Adrenal gland (tissue), 12 donors: ENCODE results near the gene SRI. TPM values are rescaled to one million over a fixed set of nuclear protein-coding genes. Genes with fewer than 3 reads are reported as not detected.

Experiments used
- DNase-seq, 7 donors: peaks; one replicate each; pipeline ENCODE4 v3.0.0-alpha.2; 2019 to 2020
- H3K27ac ChIP-seq, 5 donors: fragments of 200-600 bp; sonication (generic) in 4 of 5; 1 replicate in 3 of 5; 2 replicates in 2 of 5; pipeline versions ENCODE4 v1.5.1 to v1.8.0; 2016 to 2020; ENCODE audit warnings: mild to moderate bottlenecking in 1 of 5
- H3K27me3 ChIP-seq: fragments of 200-600 bp; 2 replicates; pipeline ENCODE4 v1.8.0; 2021
- H3K36me3 ChIP-seq, 2 donors: fragments of 200-600 bp; replicated peaks in 1 of 2; 1 replicate in 1 of 2; 2 replicates in 1 of 2; pipeline versions ENCODE4 v1.5.1 to v1.8.0; 2018 to 2022
- H3K4me1 ChIP-seq, 2 donors: fragments of 200-600 bp; replicated peaks in 1 of 2; 1 replicate in 1 of 2; 2 replicates in 1 of 2; pipeline versions ENCODE4 v1.5.1 to v1.8.0; 2018 to 2021
- H3K4me3 ChIP-seq, 4 donors: fragments of 200-600 bp; sonication (generic) in 3 of 4; one replicate each; pipeline ENCODE4 v1.5.1; 2016 to 2018
- H3K9me3 ChIP-seq, 3 donors: fragments of 200-600 bp; sonication (generic) in 1 of 3; replicated peaks in 1 of 3; 1 replicate in 2 of 3; 2 replicates in 1 of 3; pipeline versions ENCODE4 v1.5.1 to v1.8.0; 2016 to 2021
- POLR2A ChIP-seq, 2 donors: fragments of 450-650 bp; IDR thresholded peaks; one replicate each; pipeline ENCODE4 v1.6.1; 2017; ENCODE audit warnings: antibody characterized with exemption in 2 of 2, mild to moderate bottlenecking in 2 of 2, moderate library complexity in 1 of 2
- WGBS, 4 donors: extraction: QIAGEN DNeasy Blood & Tissue Kit in 2 of 4; methylation state at CpG; one replicate each; pipeline versions ENCODE4 v1.1.5 to v1.1.7; 2013 to 2017; 5-methylcytosine and 5-hydroxymethylcytosine counted together
- intact Hi-C, 2 donors: fragments of 100-400 bp; cut with DNase I; formaldehyde crosslinking; loops; one replicate each; pipeline versions ENCODE4 v1.14.1 to v1.15.0; 2022 to 2023
- polyA plus RNA-seq, 3 donors: library from polyadenylated mRNA; stranded (reverse); fragments of 200-250 nt in 2 of 3; fragments of 350-450 nt in 1 of 3; fragmentation: Illumina TruSeq in 1 of 3; extraction: RNeasy Lipid Tissue Mini Kit (QIAGEN cat#74804) in 1 of 3; gene quantifications; one replicate each; pipeline ENCODE4 v1.2.3, GENCODE V29; 2013 to 2014
- total RNA-seq, 9 donors: library from RNA; depleted of rRNA in 4 of 9; stranded (reverse); fragments of >200 nt in 4 of 9; fragments of 120-200 nt in 1 of 9; fragmentation: NEBNext Ultra II Directional in 1 of 9; extraction: Animal tissue kit (Norgen Biotek cat#: 25700) in 1 of 9; gene quantifications; one replicate each; pipeline versions ENCODE4 v1.1.0 to v1.2.4, GENCODE V29; 2013 to 2023
- TF ChIP-seq, protein P1 (sequence below), 6 experiments: fragments of 450-650 bp in 4 of 6; fragments of 200-600 bp in 2 of 6; sonication (generic) in 1 of 6; IDR thresholded peaks; 1 replicate in 5 of 6; 2 replicates in 1 of 6; pipeline versions ENCODE4 v1.5.1 to v1.8.0; 2016 to 2021; ENCODE audit warnings: antibody characterized with exemption in 6 of 6, mild to moderate bottlenecking in 2 of 6, moderate library complexity in 1 of 6
- donor health status: healthy with polysubstance abuse.
- donor health status: Bipolar disorder and iron deficiency.
- donor health status: DM: yes; HTN: yes; CAD: no.
- donor health status: DM: no; HTN: no; CAD: no.
- donor health status: DM: no; HTN: no; CAD: no.
- donor health status: DM: yes; HTN: yes; CAD: no.

The SRI gene
- total and polyA plus RNA-seq, 12 donors = 37.7 to 163 (median 94.1) TPM

DNA sequence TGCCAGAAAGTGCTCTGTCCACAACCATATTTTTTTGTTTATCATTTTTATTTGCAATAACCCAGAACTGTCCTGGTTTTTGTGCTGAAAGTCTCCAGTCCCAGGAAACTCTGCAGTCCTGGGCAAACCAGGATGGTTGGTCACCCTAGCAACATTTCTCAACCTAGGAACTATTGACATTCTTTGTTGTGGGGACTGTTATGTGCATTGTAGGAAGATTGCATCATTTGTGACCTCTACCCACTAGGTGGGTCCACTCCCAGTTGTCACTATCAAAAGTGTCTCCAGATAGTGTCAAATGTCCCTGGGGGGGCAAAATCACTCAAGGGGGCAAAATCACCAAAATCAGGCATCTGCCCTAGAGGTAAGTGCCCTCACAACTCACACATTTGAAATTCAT, 14.0 kb upstream of the SRI start:
- Histone ChIP-seq H3K4me3 (no peak overlapping the region), H3K4me1 (no peaks in the 10 kb centered on the region), H3K27ac (no peak overlapping the region), H3K36me3 (no peaks in the 10 kb centered on the region), H3K27me3 (no peaks in the 10 kb centered on the region), H3K9me3 (peaks cover 0 to 9% (median 0%) of the 10 kb centered on the region in 3 donors)
- TF ChIP-seq POLR2A (IDR thresholded peaks at IDR 0.05) = no peak
- TF ChIP-seq, protein P1, sequence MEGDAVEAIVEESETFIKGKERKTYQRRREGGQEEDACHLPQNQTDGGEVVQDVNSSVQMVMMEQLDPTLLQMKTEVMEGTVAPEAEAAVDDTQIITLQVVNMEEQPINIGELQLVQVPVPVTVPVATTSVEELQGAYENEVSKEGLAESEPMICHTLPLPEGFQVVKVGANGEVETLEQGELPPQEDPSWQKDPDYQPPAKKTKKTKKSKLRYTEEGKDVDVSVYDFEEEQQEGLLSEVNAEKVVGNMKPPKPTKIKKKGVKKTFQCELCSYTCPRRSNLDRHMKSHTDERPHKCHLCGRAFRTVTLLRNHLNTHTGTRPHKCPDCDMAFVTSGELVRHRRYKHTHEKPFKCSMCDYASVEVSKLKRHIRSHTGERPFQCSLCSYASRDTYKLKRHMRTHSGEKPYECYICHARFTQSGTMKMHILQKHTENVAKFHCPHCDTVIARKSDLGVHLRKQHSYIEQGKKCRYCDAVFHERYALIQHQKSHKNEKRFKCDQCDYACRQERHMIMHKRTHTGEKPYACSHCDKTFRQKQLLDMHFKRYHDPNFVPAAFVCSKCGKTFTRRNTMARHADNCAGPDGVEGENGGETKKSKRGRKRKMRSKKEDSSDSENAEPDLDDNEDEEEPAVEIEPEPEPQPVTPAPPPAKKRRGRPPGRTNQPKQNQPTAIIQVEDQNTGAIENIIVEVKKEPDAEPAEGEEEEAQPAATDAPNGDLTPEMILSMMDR (IDR thresholded peaks at IDR 0.05) = no peak
- no peak for DNase-seq
- intact Hi-C loops = no loop called here

DNA sequence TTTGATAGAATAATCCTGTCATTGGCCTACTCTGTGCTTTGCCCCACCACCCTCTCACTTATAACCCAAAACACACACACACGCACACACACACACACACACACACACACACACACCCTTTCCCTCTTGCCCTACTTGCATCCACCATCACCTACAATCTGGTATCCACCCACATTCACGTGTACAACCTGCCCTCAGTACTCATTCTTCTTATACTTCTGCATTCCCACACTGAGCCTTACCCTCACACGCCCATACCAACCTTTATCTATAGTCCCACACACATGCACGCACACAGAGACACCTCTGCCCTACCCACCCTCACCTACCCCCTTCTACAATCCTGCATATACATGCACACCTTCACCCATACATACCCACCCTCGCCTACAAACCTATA, 10.8 kb upstream of the SRI start:
- no peak overlapping the region for H3K4me3 ChIP-seq
- H3K27me3 ChIP-seq = no peaks in the 10 kb centered on the region
- H3K9me3 ChIP-seq = peaks cover 0 to 10% (median 0%) of the 10 kb centered on the region in 3 donors
- DNase-seq = no peak
- no peaks in the 10 kb centered on the region for H3K36me3 ChIP-seq
- intact Hi-C loops = no loop called here
- no peak overlapping the region for H3K27ac ChIP-seq
- WGBS, 4 donors = 81 to 90% (median 88%) methylated on average over 5 of the region's 5 CpGs
- TF ChIP-seq, protein P1 (IDR thresholded peaks at IDR 0.05) = no peak
- TF ChIP-seq POLR2A (IDR thresholded peaks at IDR 0.05) = no peak
- H3K4me1 ChIP-seq = no peaks in the 10 kb centered on the region

DNA sequence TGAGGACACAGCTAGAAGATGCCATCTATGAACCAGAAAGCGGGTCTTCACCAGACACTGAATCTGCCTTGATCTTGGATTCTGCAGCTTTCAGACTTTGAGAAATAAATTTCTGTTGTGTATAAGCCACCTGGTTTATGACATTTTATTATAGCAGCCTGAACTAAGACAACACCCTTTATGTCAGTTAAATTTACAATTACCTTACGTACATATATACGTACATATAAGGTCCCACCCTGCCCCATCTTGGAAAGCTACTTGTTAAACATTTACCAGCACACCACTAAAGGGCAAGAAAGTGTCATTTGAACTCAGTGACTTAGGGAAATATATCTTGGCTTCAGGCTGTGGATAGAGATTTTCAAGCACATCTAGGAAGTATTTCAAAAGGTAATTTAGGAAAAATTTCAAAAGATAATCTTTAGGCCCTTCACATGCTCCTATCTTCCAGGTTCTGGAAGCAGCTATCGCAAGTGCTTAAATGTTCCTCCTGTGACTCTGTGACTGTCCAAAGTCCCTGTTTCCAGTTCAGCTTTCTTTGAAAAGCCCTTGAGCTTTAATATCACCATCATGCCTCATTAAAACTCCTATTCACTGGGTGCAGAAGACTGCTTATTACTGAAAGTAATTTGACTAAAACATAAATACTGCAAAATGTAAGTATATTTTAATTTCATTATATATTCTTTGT, 9.6 kb upstream of the SRI start:
- Histone ChIP-seq H3K9me3 (peaks cover 0 to 6% (median 0%) of the 10 kb centered on the region in 3 donors), H3K4me1 (no peaks in the 10 kb centered on the region), H3K27ac (no peak overlapping the region), H3K4me3 (no peak overlapping the region), H3K36me3 (no peaks in the 10 kb centered on the region), H3K27me3 (no peaks in the 10 kb centered on the region)
- no peak for DNase-seq
- TF ChIP-seq POLR2A (IDR thresholded peaks at IDR 0.05) = no peak
- TF ChIP-seq, protein P1 (IDR thresholded peaks at IDR 0.05) = no peak
- 95 to 98% (median 96%) methylated on average over 4 of the region's 4 CpGs for WGBS, 4 donors
- intact Hi-C loops = no loop called here

DNA sequence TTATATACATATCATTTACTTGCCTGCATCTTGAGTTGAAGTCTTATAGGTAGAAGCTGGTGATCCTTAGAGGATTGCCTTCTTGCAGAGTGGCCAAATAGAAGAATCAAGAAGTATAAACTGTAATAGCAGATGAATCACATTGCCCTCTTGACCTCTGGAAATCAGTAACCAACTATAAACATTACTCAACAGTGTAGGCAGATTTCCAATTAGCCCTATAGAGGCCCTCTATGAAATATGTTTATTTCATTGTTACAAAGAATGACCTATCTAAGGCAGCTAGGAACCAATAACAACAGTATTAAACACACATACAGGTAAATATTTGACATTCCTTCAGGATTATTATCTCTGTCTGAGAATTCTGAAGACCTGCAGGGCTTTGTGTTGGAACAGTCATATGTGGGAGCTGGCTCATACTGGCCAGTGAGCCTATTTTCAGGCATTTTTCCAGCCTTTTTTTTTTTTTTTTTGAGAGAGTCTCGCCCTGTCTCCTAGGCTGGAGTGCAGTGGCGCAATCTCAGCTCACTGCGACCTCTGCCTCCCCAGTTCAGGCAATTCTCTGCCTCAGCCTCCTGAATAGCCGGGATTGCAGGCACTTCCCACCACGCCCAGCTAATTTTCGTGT, 7.2 kb upstream of the SRI start:
- Histone ChIP-seq H3K4me3 (no peak overlapping the region), H3K36me3 (no peaks in the 10 kb centered on the region), H3K27me3 (no peaks in the 10 kb centered on the region), H3K4me1 (no peaks in the 10 kb centered on the region), H3K27ac (no peak overlapping the region), H3K9me3 (peaks cover 0 to 6% (median 0%) of the 10 kb centered on the region in 3 donors)
- peak in 1 of 7 donors; percentile 35 for DNase-seq
- intact Hi-C loops = no loop called here
- WGBS, 4 donors = 82 to 91% (median 88%) methylated on average over 6 of the region's 6 CpGs
- no peak for TF ChIP-seq POLR2A (IDR thresholded peaks at IDR 0.05)
- TF ChIP-seq, protein P1 (IDR thresholded peaks at IDR 0.05) = no peak
